Uterus (tissue), 2 donors: Measurements from ENCODE around the gene EMX2.

Experiments used
- CTCF ChIP-seq, 4 experiments: fragments of 200-600 bp in 2 of 4; fragments of 450-650 bp in 2 of 4; sonication (generic) in 2 of 4; IDR thresholded peaks; one replicate each; pipeline ENCODE4 v1.5.1; 2016 to 2019; ENCODE audit warnings: antibody characterized with exemption in 4 of 4, mild to moderate bottlenecking in 2 of 4, moderate library complexity in 1 of 4
- POLR2A ChIP-seq, 2 donors: fragments of 450-650 bp; IDR thresholded peaks; one replicate each; pipeline ENCODE4 v1.6.1; 2016; ENCODE audit warnings: antibody characterized with exemption in 2 of 2, mild to moderate bottlenecking in 1 of 2, moderate library complexity in 1 of 2

- TF ChIP-seq CTCF (IDR thresholded peaks at IDR 0.05) (no peak), POLR2A (IDR thresholded peaks at IDR 0.05) (no peak)
Observed at GRCh38 chr10:117569610-117570390, 27.3 kb downstream of the EMX2 start.
